HUDEP-2 (cell line): Measurements from ENCODE around the gene TRIM28.
"Not testable (repeated sequence)": the region's sequence is repeated elsewhere in the genome, so short reads cannot be mapped to it uniquely, and the experiment has no call there.

Source experiments
- DNase-seq, 76 experiments: peaks; one replicate each; lab custom pipeline; 2025; ENCODE audit not compliant: unreplicated experiment in 76 of 76; lab: John Stamatoyannopoulos, UW

Gene TRIM28

DNA sequence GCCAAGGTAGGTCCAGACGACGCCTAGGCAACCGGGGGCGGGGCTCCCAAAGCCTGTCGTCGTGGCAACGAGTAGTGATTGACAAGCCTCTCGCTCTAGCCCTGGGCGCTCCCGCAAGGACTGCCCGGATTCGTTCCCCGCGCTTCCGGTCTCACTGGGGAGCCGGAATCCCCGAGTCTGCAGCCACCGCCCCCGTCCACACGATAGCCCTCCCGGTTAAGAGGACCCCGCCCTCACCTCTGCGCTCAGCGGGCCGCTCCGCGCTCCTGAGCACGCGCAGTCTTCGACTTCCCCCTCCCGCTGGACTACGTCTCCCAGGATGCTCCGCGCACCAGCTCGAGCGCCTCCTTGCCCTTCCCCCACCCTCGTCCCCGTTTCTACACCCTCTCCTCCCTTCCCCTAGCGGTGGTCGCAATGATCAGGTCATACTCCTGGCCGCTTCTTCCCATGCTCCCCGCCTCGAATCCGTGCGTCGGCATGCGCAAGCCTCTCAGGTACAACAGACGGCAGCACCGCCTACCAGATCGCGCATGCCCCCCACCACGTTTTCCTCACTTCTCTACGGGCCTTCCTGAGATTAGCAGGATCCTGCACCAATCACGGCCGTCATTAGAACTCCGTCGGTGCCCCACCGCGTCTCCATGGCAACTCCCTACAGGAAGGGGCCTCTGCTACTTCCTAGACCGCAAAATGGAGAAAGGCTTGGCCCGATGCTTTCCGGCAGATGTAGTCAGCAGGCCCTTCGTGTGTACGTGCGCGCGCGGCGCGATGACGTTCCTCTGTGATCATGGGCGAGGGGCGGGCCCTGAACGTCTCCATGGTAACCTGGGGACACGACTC lies 29.2 kb downstream of the TRIM28 start, which contains the start of gene MZF1:
Gene MZF1 (minus strand): TSS at position 518 of the 840 bp plus-strand sequence. CDS start 1,946 bp downstream, outside the sequence.
- DNase-seq = no peak

DNA sequence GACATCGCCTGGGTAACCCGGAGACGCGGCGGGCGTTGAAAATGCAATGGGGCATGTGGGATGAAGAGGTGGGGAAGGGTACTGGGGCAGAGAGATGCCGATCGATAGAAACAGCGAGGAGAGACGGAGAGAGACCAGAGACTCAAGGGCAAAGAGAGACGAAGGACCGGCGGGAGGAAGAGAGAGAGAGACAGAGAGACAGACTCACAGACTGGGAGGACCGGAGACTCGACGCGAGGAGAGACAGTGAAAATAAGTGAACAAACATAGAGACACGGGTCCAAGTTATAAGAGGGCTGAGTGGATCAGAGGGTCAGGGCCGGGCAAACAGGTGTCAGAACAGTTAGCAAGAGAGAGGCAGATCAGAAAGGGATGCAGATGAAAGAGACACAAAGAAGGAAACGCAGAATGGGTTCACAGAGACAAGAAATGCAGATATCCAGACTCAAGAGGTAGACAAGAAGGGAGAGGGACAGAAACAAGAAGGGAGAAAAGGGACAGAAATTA lies 29.8 kb downstream of the TRIM28 start:
- no peak for DNase-seq

DNA sequence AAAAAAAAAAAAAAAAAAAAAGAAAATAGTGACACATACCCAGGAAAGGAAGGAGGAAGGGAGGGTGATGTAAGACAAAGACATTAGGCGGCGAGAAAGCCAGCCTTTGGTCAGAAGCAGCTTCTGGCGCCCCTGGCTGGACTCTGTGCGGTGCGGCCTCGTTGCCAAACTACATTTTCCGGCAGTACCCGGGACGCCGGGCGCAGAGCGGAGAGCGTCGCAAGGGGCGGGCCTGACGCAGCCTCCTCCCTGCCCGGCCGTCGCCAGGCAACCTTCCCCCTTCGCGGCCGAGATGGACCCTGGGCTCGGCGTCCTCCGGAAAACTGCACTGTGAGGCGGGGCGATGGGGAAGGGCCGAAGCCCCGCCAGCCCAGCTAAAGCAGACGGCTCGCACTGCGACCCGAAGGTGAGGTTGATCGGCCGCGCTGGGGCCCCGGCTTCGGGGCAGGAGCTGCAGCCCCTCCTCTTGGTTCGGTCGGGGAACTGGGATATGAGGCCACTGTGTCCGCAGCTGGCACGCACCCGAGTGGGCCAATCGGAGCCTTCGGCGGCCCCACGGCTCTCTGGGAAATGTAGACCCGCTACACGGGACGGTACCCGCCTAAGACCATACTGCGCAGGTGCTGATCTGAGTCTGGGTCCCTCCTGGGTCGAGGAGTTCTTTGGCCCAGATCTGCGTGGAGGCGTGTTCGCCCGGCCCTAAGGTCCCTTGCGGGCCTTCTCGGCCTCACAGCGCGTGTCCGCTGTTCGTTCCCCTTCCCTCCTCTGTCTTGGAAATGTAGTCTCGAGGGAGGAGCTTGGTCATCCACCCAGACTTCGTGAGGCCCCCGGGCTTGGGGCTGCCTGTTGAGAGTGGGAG lies 31.5 kb downstream of the TRIM28 start:
- no peak for DNase-seq

DNA sequence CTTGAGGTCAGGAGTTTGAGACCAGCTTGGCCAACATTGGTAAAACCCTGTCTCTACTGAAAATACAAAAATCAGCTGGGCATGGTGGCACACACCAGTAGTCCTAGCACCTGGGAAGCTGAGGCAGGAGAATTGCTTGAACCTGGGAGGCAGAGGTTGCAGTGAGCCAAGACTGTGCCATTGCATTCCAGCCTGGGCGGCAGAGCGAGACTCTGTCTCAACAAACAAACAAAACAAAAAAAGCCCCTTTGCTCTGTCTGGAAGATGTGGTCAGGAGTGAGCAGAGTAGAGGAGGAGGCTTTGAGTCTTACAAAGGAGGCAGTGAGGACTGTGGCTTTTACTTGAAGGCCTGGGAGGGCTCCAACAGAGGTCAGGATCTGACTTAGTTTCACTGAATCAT lies 33.7 kb downstream of the TRIM28 start:
- not testable (repeated sequence) for DNase-seq

DNA sequence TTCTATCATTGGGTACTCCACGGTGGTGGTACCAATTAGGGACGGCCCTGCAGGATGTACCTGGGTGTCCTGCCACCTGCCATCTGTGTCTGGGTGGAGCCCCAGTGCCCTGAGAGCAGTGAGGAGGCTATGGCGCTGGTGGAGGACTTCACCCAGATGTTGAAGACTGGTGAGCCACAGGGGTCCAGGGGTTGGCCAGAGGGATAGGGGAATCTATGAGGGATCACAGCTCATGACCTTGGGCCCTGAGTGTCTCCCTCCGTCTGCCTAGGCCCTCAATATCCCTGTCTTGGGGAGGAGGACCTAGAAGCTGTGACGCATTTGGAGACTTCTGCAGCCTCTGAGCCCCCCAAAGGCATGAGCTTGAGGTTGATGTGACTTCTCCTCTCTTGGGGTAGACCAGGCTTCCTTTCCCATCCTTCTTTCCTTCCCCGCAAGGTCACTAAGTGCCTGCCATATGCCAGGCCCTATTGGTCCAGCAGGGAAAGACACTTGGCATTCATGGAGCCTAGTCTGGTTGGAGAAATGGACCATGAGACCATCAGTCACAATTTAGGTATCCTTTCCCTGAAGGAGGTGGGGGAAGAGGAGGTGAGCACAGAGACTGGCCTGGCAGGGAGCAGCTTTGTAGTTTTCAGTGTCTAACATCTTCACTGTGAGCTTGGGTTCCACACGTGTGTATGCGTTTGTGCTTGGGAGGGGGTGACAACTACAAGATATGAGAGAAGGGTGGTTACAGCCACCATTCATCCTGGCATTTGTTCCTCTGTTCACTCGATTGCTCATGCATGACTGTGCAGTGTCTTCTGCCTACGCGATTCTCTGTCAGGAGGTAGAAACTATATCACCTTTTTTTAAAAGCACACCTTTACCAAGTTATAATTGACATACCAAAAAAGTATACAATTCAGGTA lies 34.4 kb downstream of the TRIM28 start:
- DNase-seq = no peak

DNA sequence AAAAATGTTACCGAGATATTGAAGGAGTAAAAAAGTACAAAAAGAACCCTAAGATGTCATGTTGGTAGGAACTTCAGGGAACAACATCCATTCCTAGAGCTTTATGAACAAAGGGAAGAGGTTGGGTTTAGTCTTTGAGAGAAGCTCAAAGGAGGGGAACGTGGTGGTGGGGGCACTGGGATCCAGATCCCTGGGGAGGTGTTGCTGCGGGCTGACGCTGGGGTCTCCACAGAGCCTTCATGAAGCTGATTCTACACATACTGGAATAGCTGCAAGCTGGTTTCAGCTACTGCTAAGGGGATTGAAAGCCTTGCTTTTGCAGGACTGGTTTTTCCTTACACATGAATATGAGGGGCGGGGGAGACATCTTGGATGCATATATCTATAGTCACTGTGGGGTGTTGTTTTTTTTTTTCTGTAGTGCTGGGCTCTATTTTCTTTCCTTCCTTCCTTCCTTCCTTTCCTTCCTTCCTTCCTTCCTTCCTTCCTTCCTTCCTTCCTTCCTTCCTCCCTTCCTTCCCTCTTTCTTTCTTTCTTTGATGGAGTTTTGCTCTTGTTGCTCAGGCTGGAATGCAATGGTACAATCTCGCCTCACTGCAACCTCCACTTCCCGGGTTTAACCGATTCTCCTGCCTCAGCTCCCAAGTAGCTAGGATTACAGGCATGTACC lies 35.7 kb downstream of the TRIM28 start:
- no peak for DNase-seq

DNA sequence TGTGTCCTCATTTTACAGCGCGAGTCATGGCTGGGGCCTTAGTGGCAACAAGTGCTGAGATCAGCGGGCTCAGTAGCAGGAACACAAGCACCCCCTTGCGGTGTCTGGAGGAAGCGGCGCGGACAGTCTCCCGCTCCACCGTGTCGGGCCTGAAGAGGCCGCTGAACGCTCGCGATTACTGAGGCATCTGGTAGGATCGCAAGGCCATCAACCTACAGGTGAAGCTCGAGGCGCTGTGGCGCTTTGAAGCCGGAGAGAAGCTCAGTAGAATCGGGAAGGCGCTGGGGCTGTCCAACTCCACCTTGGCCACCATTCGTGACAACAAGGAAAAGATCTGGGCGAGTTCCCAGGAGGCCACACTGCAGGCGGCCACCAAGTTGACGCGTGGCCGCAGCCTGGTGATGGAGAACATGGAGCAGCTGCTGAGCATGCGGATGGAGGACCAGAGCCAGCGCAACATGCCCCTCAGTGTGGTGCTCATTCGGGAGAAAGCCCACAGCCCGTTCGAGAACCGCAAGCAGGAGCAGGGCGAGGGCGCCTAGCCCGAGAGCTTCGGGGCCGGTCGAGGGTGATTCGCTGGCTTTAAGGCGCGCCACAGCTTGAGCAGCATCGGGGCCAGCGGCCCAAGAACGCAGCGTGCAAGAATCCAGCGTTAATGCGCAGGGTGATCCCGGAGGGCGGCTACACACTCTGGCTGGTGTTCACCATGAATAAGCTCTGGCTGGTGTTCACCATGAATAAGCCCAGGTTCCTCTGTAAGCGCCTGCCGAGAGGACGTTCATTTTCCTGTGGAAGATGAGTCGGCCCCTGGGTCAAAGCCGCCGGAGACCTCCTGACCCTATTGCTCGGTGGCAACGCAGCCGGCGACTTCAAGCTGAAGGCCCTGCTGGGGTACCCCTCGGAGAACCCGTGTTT lies 37.6 kb downstream of the TRIM28 start:
- DNase-seq = no peak

DNA sequence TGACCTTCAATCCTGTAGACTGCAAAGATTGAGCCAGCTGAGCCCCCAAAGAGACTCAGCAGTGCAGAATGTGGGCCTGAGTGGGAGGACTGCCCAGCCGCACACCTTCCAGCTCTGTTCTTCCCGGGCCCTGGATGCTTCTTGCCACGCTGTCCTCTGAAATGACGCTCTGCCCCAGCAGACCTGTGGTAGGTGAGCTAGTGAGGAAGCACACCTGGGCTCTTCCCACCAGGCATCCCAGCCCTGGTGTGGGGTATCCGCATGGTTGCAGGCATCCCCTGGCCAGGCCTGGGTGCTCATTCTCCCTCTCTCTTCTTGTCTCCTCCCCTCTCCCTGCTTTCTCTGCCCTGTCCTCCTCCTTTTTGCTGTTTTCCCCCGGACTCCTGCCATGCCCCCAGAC lies 39.1 kb downstream of the TRIM28 start:
- DNase-seq = no peak

DNA sequence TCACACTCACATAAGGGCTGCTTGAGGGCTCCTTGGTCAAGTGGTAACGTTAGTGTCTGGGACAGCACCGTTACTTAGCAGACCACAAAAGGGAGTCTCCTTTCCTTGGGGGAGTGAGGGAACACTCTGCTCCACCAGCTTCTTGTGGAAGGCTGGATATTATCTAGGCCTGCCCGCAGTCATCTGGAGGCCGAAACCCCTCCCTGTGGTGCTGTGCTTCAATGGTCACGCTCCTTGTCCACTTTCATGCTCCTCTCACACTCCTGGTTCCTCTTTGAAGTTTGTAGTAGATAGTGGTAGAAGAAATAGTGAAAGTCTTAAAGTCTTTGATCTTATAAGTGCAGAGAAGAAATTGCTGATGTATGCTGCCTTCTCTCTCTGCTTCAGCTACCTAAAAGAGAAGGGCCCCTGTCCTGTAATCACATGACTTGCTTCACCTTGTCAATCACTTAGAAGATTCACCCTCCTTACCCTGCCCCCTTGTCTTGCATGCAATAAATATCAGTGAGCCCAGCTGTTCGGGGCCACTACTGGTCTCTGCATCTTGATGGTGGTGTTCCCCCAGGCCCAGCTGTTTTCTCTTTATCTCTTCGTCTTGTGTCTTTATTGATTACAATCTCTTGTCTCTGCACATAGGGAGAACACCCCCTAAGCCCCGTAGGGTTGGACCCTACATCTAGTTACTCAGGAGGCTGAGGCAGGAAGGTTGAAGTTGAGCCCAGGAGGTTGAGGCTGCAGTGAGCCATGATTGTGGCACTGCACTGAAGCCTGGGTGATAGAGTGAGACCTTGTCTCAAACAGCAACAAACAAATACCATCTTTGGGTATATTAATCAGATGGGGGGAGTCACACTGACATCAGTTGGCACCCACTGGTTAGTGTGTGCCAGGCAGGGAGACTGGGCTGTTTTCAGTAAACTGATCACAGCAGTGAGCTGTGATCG lies 40.9 kb downstream of the TRIM28 start:
- no peak for DNase-seq

DNA sequence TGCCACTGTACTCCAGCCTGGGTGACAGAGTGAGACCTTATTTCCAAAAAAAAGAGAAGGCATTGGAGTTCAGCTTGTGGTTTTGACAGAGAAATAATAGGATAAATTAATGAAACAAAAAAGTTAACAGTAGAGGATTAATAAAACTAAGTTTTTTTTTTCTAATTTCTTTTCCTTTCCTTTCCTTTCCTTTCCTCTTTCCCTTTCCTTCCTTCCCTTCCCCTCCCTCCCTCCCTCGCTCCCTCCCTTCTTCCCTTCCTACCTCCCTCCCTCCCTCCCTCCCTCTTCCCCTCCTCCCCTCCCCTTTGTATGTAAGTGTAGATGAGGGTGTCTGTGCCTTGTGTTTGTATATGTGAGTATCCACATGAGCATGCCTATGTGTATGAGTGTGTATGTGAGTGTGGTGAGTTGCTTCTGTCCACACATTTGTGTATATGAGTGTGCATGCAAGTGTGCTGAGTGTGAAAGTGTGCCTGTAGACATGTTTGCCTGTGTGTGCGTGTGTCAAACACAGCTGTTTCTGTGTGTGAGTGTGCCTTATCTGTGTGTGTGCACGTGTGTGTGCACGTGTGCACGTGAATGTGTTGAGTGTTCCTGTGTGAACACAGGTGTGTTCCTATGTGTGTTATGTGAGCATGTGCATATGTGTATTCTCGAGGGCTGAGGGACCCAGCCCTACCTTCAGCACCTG lies 41.7 kb downstream of the TRIM28 start:
- no peak for DNase-seq

DNA sequence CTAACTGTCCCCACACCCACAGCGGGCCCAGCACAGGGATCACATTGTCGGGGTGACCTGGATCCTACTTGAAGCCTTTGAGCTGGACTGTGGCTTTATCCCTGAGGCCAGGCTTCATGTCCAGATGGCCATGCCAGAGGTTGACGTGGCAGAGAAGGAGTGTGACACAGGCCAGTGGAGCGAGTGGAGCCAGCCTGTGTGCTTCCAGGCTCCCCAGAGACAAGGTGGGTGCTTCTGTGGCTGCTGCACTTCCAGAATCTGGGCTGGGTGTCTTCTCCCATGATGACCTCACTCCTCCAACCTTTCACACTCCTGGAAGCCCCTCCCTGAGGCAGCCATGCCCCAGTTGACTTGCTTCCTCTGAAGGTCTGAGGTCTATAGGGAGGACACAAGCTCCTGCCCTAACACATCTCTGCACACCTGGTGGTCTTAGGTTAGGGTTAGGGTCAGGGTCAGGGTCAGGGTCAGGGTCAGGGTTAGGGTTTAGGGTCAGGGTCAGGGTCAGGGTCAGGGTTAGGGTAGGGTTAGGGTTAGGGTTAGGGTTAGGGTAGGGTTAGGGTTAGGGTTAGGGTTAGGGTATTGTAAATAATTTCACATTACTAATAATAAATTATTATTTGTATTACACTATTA lies 42.4 kb downstream of the TRIM28 start:
- no peak for DNase-seq
